H1 (cell line): Measurements from ENCODE around the gene TMEM128. TPM values are rescaled to one million over a fixed set of nuclear protein-coding genes. Genes with fewer than 3 reads are reported as not detected.
"Not testable (repeated sequence)": the region's sequence is repeated elsewhere in the genome, so short reads cannot be mapped to it uniquely, and the experiment has no call there.

Experiments used
- CTCF ChIA-PET: fragments of 300-600 bp; sonication (Branson Sonifier 250); formaldehyde crosslinking; loops from one replicate; lab custom pipeline; 2021; ENCODE audit not compliant: partially characterized antibody; lab: Charles Lee
- POLR2A ChIA-PET: fragments of 300-600 bp; sonication (Branson Sonifier 250); formaldehyde crosslinking; loops from one replicate; lab custom pipeline; 2021; ENCODE audit warnings: inconsistent platforms; ENCODE audit not compliant: partially characterized antibody; lab: Charles Lee
- DNase-seq, 2 experiments: peaks; one replicate each; pipeline versions ENCODE4 v3.0.0 to v3.0.0-alpha.2; 2010 to 2022; ENCODE audit warnings: low spot score in 2 of 2, low read depth in 1 of 2, mixed read lengths in 1 of 2
- FAIRE-seq: peaks from 2 replicates; lab custom pipeline; 2011; peaks lifted over from hg19 to GRCh38; lab: Jason Lieb, UNC
- H2AFZ ChIP-seq: 2 replicates; pipeline ENCODE4 v1.8.1; 2012; ENCODE audit warnings: low read length, inconsistent platforms
- H2AK5ac ChIP-seq: 2 replicates; pipeline ENCODE4 v1.6.1; 2013; ENCODE audit warnings: low read depth, low read length
- H2BK120ac ChIP-seq: replicated peaks from 2 replicates; pipeline ENCODE3; 2013; ENCODE audit warnings: low read depth, low read length, inconsistent platforms
- H2BK12ac ChIP-seq: 2 replicates; pipeline ENCODE4 v1.6.1; 2013; ENCODE audit warnings: low read depth, low read length
- H2BK15ac ChIP-seq: 2 replicates; pipeline ENCODE4 v1.6.1; 2013; ENCODE audit warnings: low read length
- H2BK20ac ChIP-seq: 2 replicates; pipeline ENCODE4 v1.6.1; 2013; ENCODE audit warnings: low read length
- H2BK5ac ChIP-seq: 2 replicates; pipeline ENCODE4 v1.6.1; 2013; ENCODE audit warnings: low read depth, low read length
- H3K14ac ChIP-seq: 2 replicates; pipeline ENCODE4 v1.6.1; 2013; ENCODE audit warnings: inconsistent platforms; ENCODE audit not compliant: insufficient read length
- H3K18ac ChIP-seq: 2 replicates; pipeline ENCODE4 v1.6.1; 2013; ENCODE audit warnings: low read length; ENCODE audit errors: extremely low read depth
- H3K23ac ChIP-seq: 2 replicates; pipeline ENCODE4 v1.6.1; 2013; ENCODE audit warnings: inconsistent platforms; ENCODE audit not compliant: insufficient read length
- H3K23me2 ChIP-seq: 2 replicates; pipeline ENCODE4 v1.6.1; 2013; ENCODE audit warnings: low read depth, low read length
- H3K27ac ChIP-seq: 2 replicates; pipeline ENCODE4 v1.6.1; 2011; ENCODE audit warnings: low read depth, low read length, inconsistent platforms
- H3K27me3 ChIP-seq, 4 experiments: replicated peaks in 1 of 4; 1 replicate in 1 of 4; 2 replicates in 3 of 4; pipeline versions ENCODE4 v1.6.1 to v1.8.1; 2011 to 2013; ENCODE audit warnings: low read length in 3 of 4, mild to moderate bottlenecking in 3 of 4, inconsistent platforms in 2 of 4, mixed read lengths in 2 of 4, moderate library complexity in 1 of 4; ENCODE audit not compliant: control insufficient read depth in 3 of 4, insufficient read depth in 3 of 4; ENCODE audit errors: extremely low read depth in 1 of 4
- H3K36me3 ChIP-seq, 4 experiments: 2 replicates each; pipeline versions ENCODE4 v1.6.1 to v1.8.1; 2011 to 2013; ENCODE audit warnings: mild to moderate bottlenecking in 4 of 4, low read length in 3 of 4, moderate library complexity in 2 of 4, control low read depth in 1 of 4, inconsistent platforms in 1 of 4; ENCODE audit not compliant: insufficient read depth in 4 of 4, control insufficient read depth in 2 of 4
- H3K4ac ChIP-seq: replicated peaks from 2 replicates; pipeline ENCODE3; 2013; ENCODE audit warnings: low read length, low read depth, mixed read lengths, inconsistent platforms; ENCODE audit not compliant: insufficient read length
- H3K4me1 ChIP-seq, 4 experiments: replicated peaks in 1 of 4; 1 replicate in 1 of 4; 2 replicates in 3 of 4; pipeline versions ENCODE4 v1.6.1 to v1.8.1; 2011 to 2013; ENCODE audit warnings: low read length in 3 of 4, inconsistent platforms in 2 of 4, mixed read lengths in 1 of 4; ENCODE audit not compliant: insufficient read depth in 4 of 4, control insufficient read depth in 3 of 4
- H3K4me2 ChIP-seq, 2 experiments: 2 replicates each; pipeline versions ENCODE4 v1.6.1 to v1.8.1; 2011 to 2013; ENCODE audit warnings: low read depth in 2 of 2, low read length in 2 of 2, control low read depth in 1 of 2, inconsistent platforms in 1 of 2, mild to moderate bottlenecking in 1 of 2; ENCODE audit not compliant: insufficient read depth in 1 of 2
- H3K4me3 ChIP-seq, 4 experiments: fragments of 200-600, 300-600 bp in 1 of 4; sonication (generic), shearing (Covaris generic), sonication (Bioruptor Twin) in 1 of 4; 2 replicates each; pipeline versions ENCODE4 v1.5.1 to v1.8.1; 2011 to 2016; ENCODE audit warnings: low read length in 4 of 4, low read depth in 3 of 4, control low read depth in 2 of 4, inconsistent platforms in 2 of 4, mild to moderate bottlenecking in 2 of 4, mixed read lengths in 1 of 4, moderate library complexity in 1 of 4; ENCODE audit not compliant: insufficient read depth in 2 of 4; ENCODE audit errors: extremely low read depth in 1 of 4
- H3K56ac ChIP-seq: replicated peaks from 2 replicates; pipeline ENCODE3; 2013; ENCODE audit warnings: low read depth, mild to moderate bottlenecking, mixed read lengths, low read length, inconsistent platforms; ENCODE audit not compliant: insufficient read length
- H3K79me1 ChIP-seq: 2 replicates; pipeline ENCODE4 v1.6.1; 2013; ENCODE audit warnings: low read depth, low read length, control low read depth
- H3K79me2 ChIP-seq, 2 experiments: 2 replicates each; pipeline versions ENCODE4 v1.6.1 to v1.8.1; 2012 to 2013; ENCODE audit warnings: low read length in 2 of 2, mild to moderate bottlenecking in 2 of 2, inconsistent platforms in 1 of 2; ENCODE audit not compliant: insufficient read depth in 2 of 2, control insufficient read depth in 1 of 2
- H3K9ac ChIP-seq, 4 experiments: replicated peaks in 1 of 4; 1 replicate in 1 of 4; 2 replicates in 3 of 4; pipeline versions ENCODE4 v1.6.1 to v1.8.1; 2011 to 2013; ENCODE audit warnings: low read depth in 3 of 4, low read length in 3 of 4, control low read depth in 2 of 4, mild to moderate bottlenecking in 2 of 4, moderate library complexity in 2 of 4, inconsistent platforms in 1 of 4; ENCODE audit errors: extremely low read depth in 1 of 4
- H3K9me3 ChIP-seq, 2 experiments: 2 replicates each; pipeline versions ENCODE4 v1.6.1 to v1.8.1; 2012 to 2013; ENCODE audit warnings: mild to moderate bottlenecking in 2 of 2, moderate library complexity in 2 of 2, control low read depth in 1 of 2, inconsistent platforms in 1 of 2, low read depth in 1 of 2, low read length in 1 of 2, mixed read lengths in 1 of 2; ENCODE audit not compliant: insufficient read depth in 2 of 2
- H4K20me1 ChIP-seq, 2 experiments: replicated peaks in 1 of 2; 2 replicates each; pipeline versions ENCODE3 to v1.8.1; 2011 to 2013; ENCODE audit warnings: inconsistent platforms in 2 of 2, low read length in 2 of 2, mild to moderate bottlenecking in 1 of 2; ENCODE audit not compliant: insufficient read depth in 2 of 2, control insufficient read depth in 1 of 2
- H4K5ac ChIP-seq: 2 replicates; pipeline ENCODE4 v1.6.1; 2013; ENCODE audit warnings: low read length, low read depth, mixed read lengths, inconsistent platforms; ENCODE audit not compliant: insufficient read length
- H4K8ac ChIP-seq: 2 replicates; pipeline ENCODE4 v1.8.0; 2013; ENCODE audit warnings: mild to moderate bottlenecking, moderate library complexity, low read length, inconsistent platforms; ENCODE audit not compliant: insufficient read depth; ENCODE audit errors: extremely low read depth
- H4K91ac ChIP-seq: replicated peaks from 2 replicates; pipeline ENCODE3; 2013; ENCODE audit warnings: low read length, mixed read lengths, inconsistent platforms; ENCODE audit not compliant: insufficient read length
- WGBS, 2 experiments: shearing (Covaris generic) in 1 of 2; methylation state at CpG; one replicate each; pipeline versions ENCODE4 v1.1.6 to v1.1.7; 2013 to 2015; ENCODE audit warnings: low lambda C conversion rate in 2 of 2, mixed read lengths in 2 of 2, inconsistent platforms in 1 of 2, low coverage in 1 of 2, missing lambda C conversion rate in 1 of 2; ENCODE audit not compliant: insufficient replicate concordance in 2 of 2, insufficient coverage in 1 of 2, insufficient read length in 1 of 2; ENCODE audit errors: extremely low coverage in 1 of 2, missing lambda C conversion rate in 1 of 2; 5-methylcytosine and 5-hydroxymethylcytosine counted together
- polyA plus RNA-seq, 7 experiments: library from polyadenylated mRNA; depleted of rRNA in 3 of 7; stranded (reverse) in 5 of 7; unstranded in 2 of 7; fragments of >200 nt in 5 of 7; fragments of 200-250 nt in 2 of 7; gene quantifications; 1 replicate in 5 of 7; 2 replicates in 1 of 7; 4 replicates in 1 of 7; pipeline versions ENCODE4 v1.2.1 to v1.2.3, GENCODE V29; 2011 to 2013; ENCODE audit warnings: missing spikeins in 2 of 7, mixed read lengths in 2 of 7
- total RNA-seq: library from RNA; stranded (reverse); fragmentation: NEBNext Ultra II Directional; extraction: Animal tissue kit (Norgen Biotek cat#: 25700); gene quantifications from 2 replicates; pipeline ENCODE4 v1.2.1, GENCODE V29; 2021

The TMEM128 gene
- total and polyA plus RNA-seq, 2 of the 8 experiments (the other 6 are each of a cell fraction or from before 2014, with no cell fraction given) = 17.7 to 33.6 TPM

DNA sequence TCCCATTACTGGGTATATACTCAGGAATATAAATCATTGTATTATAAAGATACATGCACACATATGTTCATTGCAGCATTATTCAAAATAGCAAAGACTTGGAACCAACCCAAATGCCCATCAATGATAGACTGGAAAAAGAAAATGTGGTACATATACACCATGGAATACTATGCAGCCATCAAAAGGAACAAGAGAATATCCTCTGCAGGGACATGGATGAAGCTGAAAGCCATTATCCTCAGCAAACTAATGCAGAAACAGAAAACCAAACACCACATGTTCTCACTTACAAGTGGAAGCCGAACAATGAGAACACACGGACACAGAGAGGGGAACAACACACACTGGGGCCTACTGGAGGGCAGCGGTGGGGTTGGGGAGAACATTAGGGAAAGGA lies 9.7 kb upstream of the TMEM128 start:
- H2AK5ac ChIP-seq, H2BK12ac ChIP-seq, H3K18ac ChIP-seq, H3K14ac ChIP-seq, H3K4me2 ChIP-seq, H3K9ac ChIP-seq, FAIRE-seq, H3K27me3 ChIP-seq, H3K9me3 ChIP-seq, H4K8ac ChIP-seq, H3K4me3 ChIP-seq, H3K79me2 ChIP-seq, H2BK20ac ChIP-seq, H3K4ac ChIP-seq, H4K20me1 ChIP-seq, POLR2A ChIA-PET, H4K91ac ChIP-seq, H2BK15ac ChIP-seq, H3K23me2 ChIP-seq, H2AFZ ChIP-seq, H4K5ac ChIP-seq, H2BK5ac ChIP-seq, H3K23ac ChIP-seq, H3K4me1 ChIP-seq, H3K27ac ChIP-seq, H3K79me1 ChIP-seq, H3K56ac ChIP-seq, H3K36me3 ChIP-seq, H2BK120ac ChIP-seq, DNase-seq, CTCF ChIA-PET: not testable (repeated sequence)
- 91% methylated on average over 3 of the region's 3 CpGs; no CpG with 5 or more reads in 1 of the 2 experiments for WGBS, 2 experiments
